Suprapubic skin (tissue), 3 donors: ENCODE data around the gene EEA1.

Experiments
- EP300 ChIP-seq: sonication (generic); formaldehyde crosslinking; IDR thresholded peaks from one replicate; pipeline ENCODE4 v1.6.1; 2017; ENCODE audit warnings: antibody characterized with exemption
- POLR2A ChIP-seq, 2 donors: fragments of 450-650 bp; IDR thresholded peaks; one replicate each; pipeline ENCODE4 v1.6.1; 2017; ENCODE audit warnings: antibody characterized with exemption in 2 of 2, mild to moderate bottlenecking in 2 of 2, moderate library complexity in 2 of 2
- TF ChIP-seq, protein P1 (sequence below), 2 donors: fragments of 200-600 bp in 1 of 2; fragments of 450-650 bp in 1 of 2; sonication (generic) in 1 of 2; IDR thresholded peaks; one replicate each; pipeline ENCODE4 v1.5.1; 2016 to 2019; ENCODE audit warnings: antibody characterized with exemption in 2 of 2, mild to moderate bottlenecking in 1 of 2, moderate library complexity in 1 of 2

DNA sequence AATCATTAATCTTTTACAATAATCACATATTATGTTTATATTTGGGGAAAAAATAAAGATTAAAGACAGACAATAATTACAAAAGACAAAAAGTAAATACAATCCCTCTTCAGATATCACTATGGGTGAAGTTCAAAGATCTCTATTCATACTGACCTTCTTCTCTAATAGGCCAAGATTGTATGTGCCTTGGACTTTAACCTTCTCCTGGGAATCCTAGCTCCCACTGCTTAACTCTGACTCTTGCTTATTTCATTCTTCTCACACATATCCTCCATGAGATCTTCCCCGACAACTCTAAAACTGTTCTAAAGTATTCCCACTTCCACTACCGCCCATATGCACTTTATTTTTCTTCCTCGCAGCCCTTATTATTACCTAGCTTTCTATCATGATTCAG lies 83.8 kb downstream of the EEA1 start:
- no peak for TF ChIP-seq POLR2A (IDR thresholded peaks at IDR 0.05)
- TF ChIP-seq, protein P1, sequence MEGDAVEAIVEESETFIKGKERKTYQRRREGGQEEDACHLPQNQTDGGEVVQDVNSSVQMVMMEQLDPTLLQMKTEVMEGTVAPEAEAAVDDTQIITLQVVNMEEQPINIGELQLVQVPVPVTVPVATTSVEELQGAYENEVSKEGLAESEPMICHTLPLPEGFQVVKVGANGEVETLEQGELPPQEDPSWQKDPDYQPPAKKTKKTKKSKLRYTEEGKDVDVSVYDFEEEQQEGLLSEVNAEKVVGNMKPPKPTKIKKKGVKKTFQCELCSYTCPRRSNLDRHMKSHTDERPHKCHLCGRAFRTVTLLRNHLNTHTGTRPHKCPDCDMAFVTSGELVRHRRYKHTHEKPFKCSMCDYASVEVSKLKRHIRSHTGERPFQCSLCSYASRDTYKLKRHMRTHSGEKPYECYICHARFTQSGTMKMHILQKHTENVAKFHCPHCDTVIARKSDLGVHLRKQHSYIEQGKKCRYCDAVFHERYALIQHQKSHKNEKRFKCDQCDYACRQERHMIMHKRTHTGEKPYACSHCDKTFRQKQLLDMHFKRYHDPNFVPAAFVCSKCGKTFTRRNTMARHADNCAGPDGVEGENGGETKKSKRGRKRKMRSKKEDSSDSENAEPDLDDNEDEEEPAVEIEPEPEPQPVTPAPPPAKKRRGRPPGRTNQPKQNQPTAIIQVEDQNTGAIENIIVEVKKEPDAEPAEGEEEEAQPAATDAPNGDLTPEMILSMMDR (IDR thresholded peaks at IDR 0.05), result no peak
- no peak for TF ChIP-seq EP300
